ENCODE data around the gene HNMT. TPM values are rescaled to one million over a fixed set of nuclear protein-coding genes. Genes with fewer than 3 reads are reported as not detected.

The HNMT gene
- total and polyA plus RNA-seq, 9 donors = 56.3 to 140 (median 76.5) TPM

DNA sequence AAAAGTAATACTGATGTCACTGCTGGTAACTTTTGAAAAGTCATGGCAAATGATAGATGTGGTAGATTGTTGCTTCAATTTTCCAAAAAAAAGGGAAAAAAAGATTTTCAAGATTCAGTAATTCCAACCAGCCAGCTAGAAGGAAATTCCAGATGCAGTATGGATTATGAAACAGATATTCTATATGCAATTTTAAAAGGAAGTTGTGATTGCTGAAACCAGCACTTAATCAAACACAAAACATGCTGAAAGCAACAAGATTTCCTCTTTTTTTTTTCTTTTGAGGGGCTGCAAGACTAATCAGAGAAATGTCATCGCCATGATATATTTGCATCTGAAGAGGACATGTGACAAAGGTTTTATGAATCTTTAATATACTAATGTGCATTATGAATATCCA, 5.1 kb upstream of the HNMT start:
- peaks cover 3% of the 10 kb centered on the region for H3K4me1 ChIP-seq (ENCODE audit: insufficient read depth)
- TF ChIP-seq POLR2A (IDR thresholded peaks at IDR 0.05) (no peak), CTCF (IDR thresholded peaks at IDR 0.05) (no peak), EP300 (IDR thresholded peaks at IDR 0.05) (no peak)
- DNase-seq = no peak
- no peaks in the 10 kb centered on the region for H3K9me3 ChIP-seq
- 93 to 98% (median 98%) methylated on average over 1 of the region's 1 CpG for WGBS, 3 donors
- intact Hi-C loops (cut with DNase I) = no loop called here
- H3K36me3 ChIP-seq = no peaks in the 10 kb centered on the region
- H3K4me3 ChIP-seq = no peak overlapping the region
- no peak overlapping the region for H3K27ac ChIP-seq
- H3K27me3 ChIP-seq = no peaks in the 10 kb centered on the region

- Histone ChIP-seq H3K9me3 (no peaks in the 10 kb centered on the region), H3K4me1 (ENCODE audit: insufficient read depth) (peaks cover 3% of the 10 kb centered on the region), H3K4me3 (no peak overlapping the region), H3K27ac (no peak overlapping the region), H3K36me3 (no peaks in the 10 kb centered on the region), H3K27me3 (no peaks in the 10 kb centered on the region)
- 89 to 92% (median 90%) methylated on average over 4 of the region's 4 CpGs for WGBS, 3 donors
- DNase-seq = no peak
- TF ChIP-seq POLR2A (IDR thresholded peaks at IDR 0.05) (no peak), CTCF (IDR thresholded peaks at IDR 0.05) (no peak), EP300 (IDR thresholded peaks at IDR 0.05) (no peak)
- intact Hi-C loops (cut with DNase I) = no loop called here
These were observed 4.0 kb upstream of the HNMT start for GRCh38 chr2:137960223-137960622.

GRCh38 chr2:137961602-137962001, 2.7 kb upstream of the HNMT start:
- no peak for DNase-seq
- no peak overlapping the region for H3K4me3 ChIP-seq
- no peaks in the 10 kb centered on the region for H3K27me3 ChIP-seq
- H3K9me3 ChIP-seq = no peaks in the 10 kb centered on the region
- no peaks in the 10 kb centered on the region for H3K36me3 ChIP-seq
- TF ChIP-seq CTCF (IDR thresholded peaks at IDR 0.05) (no peak), EP300 (IDR thresholded peaks at IDR 0.05) (no peak), POLR2A (IDR thresholded peaks at IDR 0.05) (no peak)
- no peak overlapping the region for H3K27ac ChIP-seq
- H3K4me1 ChIP-seq (ENCODE audit: insufficient read depth) = peaks cover 3% of the 10 kb centered on the region
- intact Hi-C loops (cut with DNase I) = no loop called here

DNA sequence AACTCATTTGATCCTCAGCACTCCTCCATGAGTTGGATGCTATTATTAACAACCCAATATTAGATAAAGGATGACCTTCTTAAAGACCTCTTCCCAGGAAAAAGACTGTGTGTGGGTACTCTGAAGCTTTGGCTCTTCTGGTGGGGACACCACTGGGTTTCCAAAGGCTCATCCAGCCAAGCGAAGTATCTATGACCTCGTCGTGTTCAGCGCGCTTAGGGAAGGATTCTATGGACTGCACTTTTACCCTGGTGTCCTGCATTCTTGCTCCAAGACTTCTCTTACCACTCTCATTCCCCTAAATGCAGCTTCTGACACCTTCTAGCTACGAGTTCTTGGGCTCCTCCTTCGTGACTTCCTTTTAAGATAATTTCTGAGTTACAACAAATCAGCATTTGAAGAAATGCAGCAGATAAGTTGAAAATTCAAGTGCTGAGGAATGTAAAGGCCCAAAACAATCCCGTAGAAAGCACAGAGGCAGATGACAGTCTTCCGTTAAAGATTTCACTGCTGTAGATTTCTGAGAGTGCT, 673 bp upstream of the HNMT start:
- 27 to 40% (median 36%) methylated on average over 9 of the region's 9 CpGs for WGBS, 3 donors
- H3K4me3 ChIP-seq = peak overlapping the region; percentile 49
- no peak for DNase-seq
- H3K9me3 ChIP-seq = no peaks in the 10 kb centered on the region
- peaks cover 5% of the 10 kb centered on the region for H3K4me1 ChIP-seq (ENCODE audit: insufficient read depth)
- TF ChIP-seq CTCF (IDR thresholded peaks at IDR 0.05) = no peak
- TF ChIP-seq POLR2A (IDR thresholded peaks at IDR 0.05) = no peak
- TF ChIP-seq EP300 (IDR thresholded peaks at IDR 0.05) = no peak
- H3K27me3 ChIP-seq = no peaks in the 10 kb centered on the region
- no peaks in the 10 kb centered on the region for H3K36me3 ChIP-seq
- intact Hi-C loops (cut with DNase I) = no loop called here
- H3K27ac ChIP-seq = peak overlapping the region; percentile 50 to 68

All from ovary (tissue), 9 donors.